Caco-2 (cell line): Measurements from ENCODE around the gene ADH1C. TPM values are rescaled to one million over a fixed set of nuclear protein-coding genes. Genes with fewer than 3 reads are reported as not detected.

ENCODE experiments used
- BruUV-seq: library from RNA; stranded (reverse); fragments of 400-500 nt; replicated peaks from 2 replicates; lab custom pipeline; 2021; lab: Mats Ljungman, UMichigan
- CTCF ChIA-PET: fragments of 300-600 bp; sonication (Branson Sonifier 250); formaldehyde crosslinking; loops from one replicate; lab custom pipeline; 2022; ENCODE audit warnings: antibody characterized with exemption; lab: Charles Lee
- POLR2A ChIA-PET: fragments of 300-600 bp; sonication (Branson Sonifier 250); formaldehyde crosslinking; loops from one replicate; lab custom pipeline; 2022; ENCODE audit warnings: antibody characterized with exemption; lab: Charles Lee
- DNase-seq, 2 experiments: peaks; one replicate each; pipeline versions ENCODE4 v3.0.0 to v3.0.0-alpha.2; 2020 to 2022
- H3K27me3 ChIP-seq: replicated peaks from 2 replicates; pipeline ENCODE4 v1.6.0; 2011; ENCODE audit warnings: low read length; ENCODE audit not compliant: control insufficient read depth, insufficient read depth
- H3K36me3 ChIP-seq: 2 replicates; pipeline ENCODE4 v1.5.1; 2011; ENCODE audit warnings: low read length; ENCODE audit not compliant: control insufficient read depth, insufficient read depth
- H3K4me1 ChIP-seq: fragments of 250-450 bp; sonication (Bioruptor Pico); 2 replicates; pipeline ENCODE4 v1.5.1; 2020; ENCODE audit warnings: mild to moderate bottlenecking
- H3K4me3 ChIP-seq: 2 replicates; pipeline ENCODE4 v1.5.1; 2011; ENCODE audit warnings: low read depth, mild to moderate bottlenecking, control low read depth, low read length
- H3K9me3 ChIP-seq: fragments of 250-450 bp; sonication (Bioruptor Pico); 2 replicates; pipeline ENCODE4 v1.5.1; 2020; ENCODE audit warnings: mild to moderate bottlenecking, moderate library complexity
- H3K27ac Mint-ChIP-seq: one replicate; pipeline ENCODE4 v1.8.0; 2022; ENCODE audit warnings: mixed read lengths; ENCODE audit not compliant: unreplicated experiment
- H3K27me3 Mint-ChIP-seq: one replicate; pipeline ENCODE4 v1.8.0; 2022; ENCODE audit warnings: mixed read lengths; ENCODE audit not compliant: insufficient read depth, unreplicated experiment
- H3K36me3 Mint-ChIP-seq: one replicate; pipeline ENCODE4 v1.8.0; 2022; ENCODE audit warnings: mild to moderate bottlenecking, mixed read lengths; ENCODE audit not compliant: insufficient read depth, unreplicated experiment
- H3K4me1 Mint-ChIP-seq: one replicate; pipeline ENCODE4 v1.8.0; 2022; ENCODE audit warnings: low read depth, mixed read lengths; ENCODE audit not compliant: unreplicated experiment
- H3K4me3 Mint-ChIP-seq: one replicate; pipeline ENCODE4 v1.8.0; 2022; ENCODE audit warnings: mild to moderate bottlenecking, moderate library complexity, mixed read lengths; ENCODE audit not compliant: unreplicated experiment
- H3K9me3 Mint-ChIP-seq: one replicate; pipeline ENCODE4 v1.8.0; 2022; ENCODE audit warnings: mixed read lengths; ENCODE audit not compliant: unreplicated experiment
- CTCF ChIP-seq, 2 experiments: fragments of 200-600 bp in 1 of 2; IDR thresholded peaks; 1 replicate in 1 of 2; 2 replicates in 1 of 2; pipeline versions ENCODE4 v1.5.1 to v1.8.0; 2011 to 2022; ENCODE audit warnings: antibody characterized with exemption in 1 of 2, control low read depth in 1 of 2, inconsistent platforms in 1 of 2, low read depth in 1 of 2, low read length in 1 of 2, mild to moderate bottlenecking in 1 of 2, moderate library complexity in 1 of 2; ENCODE audit not compliant: insufficient read depth in 1 of 2, severe bottlenecking in 1 of 2, unreplicated experiment in 1 of 2
- intact Hi-C: fragments of 100-400 bp; cut with micrococcal nuclease; formaldehyde crosslinking; loops from one replicate; pipeline ENCODE4 v1.10.0; 2022; ENCODE audit not compliant: unreplicated experiment
- total RNA-seq: library from RNA; stranded (reverse); gene quantifications from 2 replicates; pipeline ENCODE4 v1.2.3, GENCODE V29; 2022

ADH1C gene
- total RNA-seq, 1 experiment from 2014 or later, result 0.23 TPM

GRCh38 chr4:99389606-99390005, 37.1 kb upstream of the ADH1C start:
- Mint-ChIP-seq H3K27me3 (no peaks in the 10 kb centered on the region), H3K36me3 (no peaks in the 10 kb centered on the region), H3K9me3 (peaks cover 13% of the 10 kb centered on the region), H3K27ac (no peak overlapping the region), H3K4me3 (no peak overlapping the region), H3K4me1 (no peaks in the 10 kb centered on the region)
- BruUV-seq, result no TSS peak
- DNase-seq, result no peak
- Histone ChIP-seq H3K4me3 (no peak overlapping the region), H3K27me3 (no peaks in the 10 kb centered on the region; the same call in 1 of the 2 replicates), H3K9me3 (no peaks in the 10 kb centered on the region; the same call in none of the 2 replicates), H3K4me1 (no peaks in the 10 kb centered on the region), H3K36me3 (no peaks in the 10 kb centered on the region)
- CTCF ChIA-PET, result no interaction called here
- POLR2A ChIA-PET, result no interaction called here
- no peak for TF ChIP-seq CTCF (IDR thresholded peaks at IDR 0.05; ENCODE audit: insufficient read depth in 1 of 2, low read depth in 1 of 2, low read length in 1 of 2, severe bottlenecking in 1 of 2, unreplicated experiment in 1 of 2)
- intact Hi-C loops, result no loop called here

GRCh38 chr4:99383833-99384392, 31.4 kb upstream of the ADH1C start:
- Mint-ChIP-seq H3K27ac (no peak overlapping the region), H3K27me3 (no peaks in the 10 kb centered on the region), H3K4me3 (no peak overlapping the region), H3K9me3 (peaks cover 9% of the 10 kb centered on the region), H3K4me1 (peaks cover 7% of the 10 kb centered on the region), H3K36me3 (no peaks in the 10 kb centered on the region)
- H3K9me3 ChIP-seq, result no peaks in the 10 kb centered on the region; the same call in 1 of the 2 replicates
- CTCF ChIA-PET, result no interaction called here
- intact Hi-C loops, result no loop called here
- no TSS peak for BruUV-seq
- H3K4me1 ChIP-seq, result peaks cover 10% of the 10 kb centered on the region; the same call in 1 of the 2 replicates
- no peaks in the 10 kb centered on the region for H3K36me3 ChIP-seq
- DNase-seq, result no peak
- H3K4me3 ChIP-seq, result no peak overlapping the region
- POLR2A ChIA-PET, result no interaction called here
- no peak for TF ChIP-seq CTCF (IDR thresholded peaks at IDR 0.05; ENCODE audit: insufficient read depth in 1 of 2, low read depth in 1 of 2, low read length in 1 of 2, severe bottlenecking in 1 of 2, unreplicated experiment in 1 of 2)
- H3K27me3 ChIP-seq, result no peaks in the 10 kb centered on the region; the same call in 1 of the 2 replicates

- TF ChIP-seq CTCF (IDR thresholded peaks at IDR 0.05; ENCODE audit: insufficient read depth in 1 of 2, low read depth in 1 of 2, low read length in 1 of 2, severe bottlenecking in 1 of 2, unreplicated experiment in 1 of 2), result no peak
- no peak overlapping the region for H3K27ac Mint-ChIP-seq
- Histone ChIP-seq H3K9me3 (no peaks in the 10 kb centered on the region), H3K27me3 (no peaks in the 10 kb centered on the region; the same call in 1 of the 2 replicates), H3K4me3 (no peak overlapping the region), H3K36me3 (no peaks in the 10 kb centered on the region), H3K4me1 (peaks cover 13% of the 10 kb centered on the region; the same call in 1 of the 2 replicates)
- ChIA-PET CTCF (no interaction called here), POLR2A (no interaction called here)
- no peaks in the 10 kb centered on the region for H3K36me3 Mint-ChIP-seq
- peaks cover 12% of the 10 kb centered on the region for H3K4me1 Mint-ChIP-seq
- no peaks in the 10 kb centered on the region for H3K27me3 Mint-ChIP-seq
- peaks cover 4% of the 10 kb centered on the region for H3K9me3 Mint-ChIP-seq
- intact Hi-C loops, result no loop called here
- no peak overlapping the region for H3K4me3 Mint-ChIP-seq
- DNase-seq, result no peak
- BruUV-seq, result no TSS peak
Measured at GRCh38 chr4:99383399-99383798, 30.9 kb upstream of the ADH1C start.
